Adipocyte (in vitro differentiated cells): ENCODE results near the gene MAPKAPK2.

Experiments
- DNase-seq: peaks from one replicate; pipeline ENCODE4 v3.0.0-alpha.2; 2015; ENCODE audit warnings: low read depth
- H3K27me3 ChIP-seq: replicated peaks from 2 replicates; pipeline ENCODE4 v1.7.0; 2013; ENCODE audit warnings: mild to moderate bottlenecking, low read length, moderate library complexity; ENCODE audit not compliant: control insufficient read depth, insufficient read depth
- H3K36me3 ChIP-seq: 2 replicates; pipeline ENCODE4 v1.7.0; 2013; ENCODE audit warnings: low read length, mild to moderate bottlenecking, moderate library complexity; ENCODE audit not compliant: control insufficient read depth, insufficient read depth, severe bottlenecking
- H3K4me1 ChIP-seq: 2 replicates; pipeline ENCODE4 v1.7.0; 2013; ENCODE audit warnings: mild to moderate bottlenecking, low read length, moderate library complexity; ENCODE audit not compliant: control insufficient read depth, insufficient read depth
- H3K4me3 ChIP-seq: 2 replicates; pipeline ENCODE4 v1.7.0; 2013; ENCODE audit warnings: mild to moderate bottlenecking, low read length, moderate library complexity
- H3K9ac ChIP-seq: 2 replicates; pipeline ENCODE4 v1.7.0; 2013; ENCODE audit warnings: mild to moderate bottlenecking, low read length, moderate library complexity
- H3K9me3 ChIP-seq: 2 replicates; pipeline ENCODE4 v1.7.0; 2013; ENCODE audit warnings: mild to moderate bottlenecking, low read length, moderate library complexity; ENCODE audit not compliant: control insufficient read depth

The MAPKAPK2 gene

DNA sequence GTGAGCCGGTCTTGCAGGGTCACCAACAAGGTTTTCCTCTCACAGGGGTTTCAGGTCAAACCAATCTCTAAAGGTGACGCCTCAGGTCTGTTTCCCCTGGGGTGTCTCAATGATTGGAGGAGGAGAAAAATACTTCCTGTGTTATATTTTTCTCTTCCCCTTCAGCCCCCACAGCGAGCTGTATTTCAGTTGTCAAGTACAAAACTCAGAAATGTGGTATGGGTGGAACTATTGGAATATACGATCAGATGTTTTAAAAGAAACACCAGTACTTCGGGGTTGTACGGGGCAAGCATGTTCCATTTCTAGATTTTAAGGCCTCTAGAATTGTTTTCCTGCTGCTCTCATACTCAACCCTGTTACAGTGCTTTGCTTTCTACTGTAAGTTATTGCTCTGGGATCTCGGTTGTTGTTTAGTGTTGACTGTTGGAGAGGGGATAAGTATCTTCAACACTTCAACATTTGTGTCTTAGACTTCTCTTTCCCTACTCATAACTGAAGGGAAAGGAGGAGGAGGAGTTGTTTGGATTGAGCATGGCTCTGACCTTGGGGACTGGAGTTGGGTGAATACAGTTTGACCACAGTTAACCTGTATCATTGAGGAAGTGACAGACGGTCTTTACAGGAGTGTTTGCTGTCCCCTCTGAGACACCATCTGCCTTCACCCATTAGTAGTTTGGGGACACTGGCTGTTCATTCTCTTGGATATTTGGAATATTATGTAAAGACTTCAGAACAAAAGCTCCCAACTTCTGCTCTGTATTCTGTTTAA lies 2.0 kb downstream of the MAPKAPK2 start:
- H3K4me3 ChIP-seq = peak overlapping the region; percentile 97
- DNase-seq = no peak
- H3K27me3 ChIP-seq = no peaks in the 10 kb centered on the region
- no peaks in the 10 kb centered on the region for H3K9me3 ChIP-seq
- H3K36me3 ChIP-seq = no peaks in the 10 kb centered on the region
- peak overlapping the region; percentile 97 for H3K9ac ChIP-seq
- peaks cover 50% of the 10 kb centered on the region for H3K4me1 ChIP-seq

DNA sequence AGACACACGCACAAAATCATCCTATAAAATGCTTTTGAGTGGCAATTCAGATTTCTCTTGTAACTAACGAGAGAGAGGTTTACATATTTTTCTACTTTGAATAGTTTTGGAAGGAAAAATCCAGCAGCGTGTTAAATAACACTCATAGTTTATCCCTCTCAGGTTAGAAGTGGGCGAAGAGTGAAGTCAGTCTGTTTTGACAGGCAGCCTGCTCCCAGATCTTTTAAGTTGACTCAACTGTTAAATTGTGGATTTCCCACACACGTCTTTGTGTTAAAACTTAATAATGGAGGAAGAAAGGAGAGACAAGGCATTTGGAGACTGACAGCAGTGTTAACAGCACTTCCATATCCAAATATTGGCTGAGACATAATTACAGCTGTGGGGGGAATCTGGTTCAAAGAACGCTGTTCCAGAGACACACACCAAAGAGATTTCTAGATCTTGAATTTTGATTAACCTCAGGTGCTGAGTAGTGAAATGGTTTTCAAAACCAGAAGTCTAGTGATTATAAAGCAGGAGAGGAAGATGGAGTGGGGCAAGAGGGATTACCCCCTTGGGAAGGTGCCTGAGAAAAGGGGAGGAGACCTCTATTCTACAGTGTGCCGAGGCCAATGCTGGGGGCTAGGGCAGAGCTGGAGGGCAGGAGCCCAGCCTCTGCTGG lies 2.7 kb downstream of the MAPKAPK2 start:
- H3K9me3 ChIP-seq = no peaks in the 10 kb centered on the region
- H3K9ac ChIP-seq = peak overlapping the region; percentile 97
- peaks cover 53% of the 10 kb centered on the region for H3K4me1 ChIP-seq
- H3K27me3 ChIP-seq = no peaks in the 10 kb centered on the region
- peak overlapping the region; percentile 97 for H3K4me3 ChIP-seq
- DNase-seq = no peak
- no peaks in the 10 kb centered on the region for H3K36me3 ChIP-seq

DNA sequence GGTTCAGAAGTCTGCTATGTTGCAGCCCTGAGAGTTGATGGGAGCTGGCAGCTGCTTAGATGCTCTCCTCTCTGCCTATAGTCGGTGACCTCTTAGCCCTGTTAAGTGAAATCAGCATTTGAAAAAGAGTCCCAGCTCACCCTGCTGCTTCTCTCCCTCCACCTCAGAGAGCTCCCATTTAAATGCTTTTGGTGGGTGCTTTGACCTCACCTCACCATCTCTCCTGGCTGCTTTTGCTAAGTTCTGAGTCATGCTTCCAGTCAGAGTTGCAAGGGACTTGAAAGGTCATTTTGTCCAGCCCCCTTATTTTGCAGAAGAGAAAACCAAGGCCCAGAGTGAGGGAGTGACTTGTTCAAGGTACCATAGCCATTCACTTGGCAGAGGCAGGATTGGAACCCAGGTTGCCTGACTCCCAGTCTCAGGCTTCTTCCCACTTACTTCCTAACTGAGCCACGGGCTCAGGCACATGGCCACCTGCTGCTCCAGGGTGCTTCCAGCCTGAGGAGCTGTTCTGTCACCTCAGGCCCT lies 3.3 kb downstream of the MAPKAPK2 start:
- Histone ChIP-seq H3K36me3 (no peaks in the 10 kb centered on the region), H3K27me3 (no peaks in the 10 kb centered on the region), H3K4me1 (peaks cover 58% of the 10 kb centered on the region), H3K9me3 (no peaks in the 10 kb centered on the region), H3K4me3 (peak overlapping the region; percentile 97), H3K9ac (peak overlapping the region; percentile 97)
- DNase-seq = peak; percentile 48

DNA sequence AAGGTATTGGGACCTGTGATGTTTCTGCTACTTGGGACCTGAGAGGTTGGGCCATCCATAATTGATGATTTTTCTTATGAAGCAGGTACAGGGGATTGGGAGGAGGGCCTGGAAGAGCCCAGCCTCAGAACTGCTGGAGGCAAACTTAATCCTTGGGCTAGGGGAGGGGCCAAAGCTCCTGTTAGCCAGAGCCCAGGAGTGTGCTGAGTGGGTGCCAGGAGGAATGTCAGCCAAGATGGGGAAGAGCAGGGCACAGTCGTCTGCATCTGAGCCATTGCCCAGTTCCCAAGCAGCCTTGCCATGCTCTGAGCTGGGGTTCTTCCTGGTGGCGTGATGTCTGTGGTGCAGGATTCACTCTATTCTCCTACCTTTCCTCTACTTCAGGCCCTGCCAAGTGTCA lies 5.8 kb downstream of the MAPKAPK2 start:
- Histone ChIP-seq H3K9me3 (no peaks in the 10 kb centered on the region), H3K4me3 (no peak overlapping the region), H3K27me3 (no peaks in the 10 kb centered on the region), H3K9ac (no peak overlapping the region), H3K36me3 (no peaks in the 10 kb centered on the region), H3K4me1 (peaks cover 80% of the 10 kb centered on the region)
- no peak for DNase-seq

DNA sequence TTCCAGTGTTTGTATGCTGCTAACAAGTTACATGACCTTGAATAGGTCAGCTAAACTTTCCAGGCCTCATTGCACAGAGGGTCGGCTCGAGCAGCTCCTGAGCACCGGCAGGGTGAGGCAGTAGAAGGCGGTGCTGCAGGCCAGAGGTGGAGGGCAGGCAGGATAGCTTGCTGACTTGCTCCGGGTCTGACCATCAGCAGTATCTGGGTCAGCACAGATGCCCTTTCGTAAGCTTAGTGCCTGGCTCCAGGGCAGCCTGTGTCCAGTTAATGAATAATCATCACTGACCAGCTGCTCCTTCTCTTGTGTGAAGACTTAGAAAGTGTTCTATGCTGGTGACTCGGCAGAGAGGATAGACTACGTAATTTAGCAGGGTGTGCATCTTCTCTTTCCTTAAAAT lies 6.9 kb downstream of the MAPKAPK2 start:
- H3K36me3 ChIP-seq = peaks cover 5% of the 10 kb centered on the region
- peaks cover 80% of the 10 kb centered on the region for H3K4me1 ChIP-seq
- H3K9me3 ChIP-seq = no peaks in the 10 kb centered on the region

DNA sequence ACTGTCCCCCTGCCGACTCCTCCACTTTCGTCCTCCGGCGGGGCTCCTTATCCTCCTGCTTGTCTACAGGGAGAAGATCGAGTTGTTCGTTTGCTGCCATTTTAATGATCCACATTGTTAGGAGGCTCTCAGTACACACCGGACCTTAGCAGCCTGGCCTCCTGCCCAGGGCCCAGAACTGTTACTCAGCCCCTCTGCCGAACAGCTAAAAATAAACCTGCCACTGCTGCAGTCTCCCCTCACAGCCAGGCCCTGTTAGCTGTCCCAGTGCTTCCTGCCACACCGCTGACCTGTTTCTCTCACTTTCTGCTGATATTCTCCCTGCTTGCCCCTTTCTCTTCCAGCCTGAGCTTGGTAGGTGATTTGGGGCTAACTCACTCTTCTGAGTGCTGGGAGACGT lies 8.3 kb downstream of the MAPKAPK2 start:
- peak overlapping the region; percentile 44 for H3K9ac ChIP-seq
- H3K27me3 ChIP-seq = no peaks in the 10 kb centered on the region
- peak; percentile 52 for DNase-seq
- H3K4me3 ChIP-seq = peak overlapping the region; percentile 53
- H3K4me1 ChIP-seq = peaks cover 81% of the 10 kb centered on the region
- H3K36me3 ChIP-seq = peaks cover 11% of the 10 kb centered on the region
- H3K9me3 ChIP-seq = no peaks in the 10 kb centered on the region

More for the DNA sequence above, 6.9 kb downstream of the MAPKAPK2 start:
- Histone ChIP-seq H3K9ac (no peak overlapping the region), H3K4me3 (no peak overlapping the region), H3K27me3 (no peaks in the 10 kb centered on the region)
- DNase-seq = no peak

DNA sequence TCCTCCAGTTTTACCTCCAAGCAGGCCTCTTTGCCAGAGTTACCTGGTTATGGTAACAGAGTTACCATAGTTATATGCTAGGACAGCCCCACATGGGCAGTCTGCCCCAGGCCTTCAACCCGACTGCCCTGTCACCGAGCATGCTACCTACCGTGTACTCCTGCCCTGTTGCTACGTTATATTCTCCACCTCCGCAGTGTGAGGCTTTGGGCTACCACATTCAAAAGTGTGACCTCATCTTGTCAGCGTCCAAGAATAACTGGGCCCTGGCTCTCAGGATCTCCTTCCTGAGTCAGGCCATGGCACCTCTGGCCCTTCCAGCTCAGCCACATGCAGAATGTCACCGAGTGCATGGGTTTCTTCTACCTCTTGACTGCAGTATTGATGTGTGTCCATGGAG lies 8.9 kb downstream of the MAPKAPK2 start:
- peaks cover 12% of the 10 kb centered on the region for H3K36me3 ChIP-seq
- no peaks in the 10 kb centered on the region for H3K27me3 ChIP-seq
- H3K4me1 ChIP-seq = peaks cover 75% of the 10 kb centered on the region
- no peaks in the 10 kb centered on the region for H3K9me3 ChIP-seq
- H3K9ac ChIP-seq = peak overlapping the region; percentile 44
- H3K4me3 ChIP-seq = peak overlapping the region; percentile 53
- DNase-seq = no peak

DNA sequence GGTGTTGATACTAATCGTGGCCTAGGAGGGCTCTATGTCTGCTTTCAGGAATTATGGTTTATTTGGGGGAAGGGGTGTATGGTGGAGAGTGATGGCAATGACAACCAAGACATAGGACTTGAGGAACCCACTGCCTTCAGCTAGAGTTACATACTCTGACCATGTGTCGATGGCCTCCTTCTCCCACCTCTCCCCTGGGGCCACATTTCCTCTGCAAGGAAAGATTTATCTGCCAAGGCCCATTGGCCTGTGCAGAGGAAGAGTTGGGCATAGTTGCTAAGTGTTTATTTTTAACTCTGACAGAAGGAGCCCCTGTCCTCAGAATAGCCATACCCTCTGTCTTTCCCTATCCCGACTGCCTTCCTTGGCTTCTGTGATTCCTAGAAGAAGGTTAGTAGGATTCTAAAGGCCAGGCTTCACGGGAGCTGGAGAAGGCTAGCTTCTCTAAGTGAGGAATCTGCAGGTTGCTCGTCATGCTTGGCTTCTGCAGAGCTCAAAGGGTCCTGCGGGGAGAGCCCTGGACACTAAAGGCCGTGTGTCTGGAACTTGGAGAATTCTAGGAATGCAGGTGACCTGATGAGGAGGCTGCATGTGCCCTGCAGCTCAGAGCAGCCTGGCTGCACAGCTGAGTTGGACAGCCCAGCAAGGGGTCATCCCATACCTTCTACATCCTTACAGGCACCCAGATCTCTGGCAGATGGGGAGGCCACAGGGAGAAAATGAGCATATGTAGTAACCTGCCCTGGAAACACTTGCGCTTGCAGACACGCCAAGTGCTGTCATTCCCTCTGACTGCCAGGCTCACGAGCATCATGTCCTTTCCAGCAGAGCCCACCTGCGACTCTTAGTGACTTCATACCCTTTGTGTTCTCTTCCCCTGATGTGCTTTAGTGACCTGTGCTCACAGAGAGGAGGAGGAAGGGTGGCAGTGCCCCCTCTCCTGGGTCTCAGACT lies 9.7 kb downstream of the MAPKAPK2 start:
- Histone ChIP-seq H3K27me3 (no peaks in the 10 kb centered on the region), H3K36me3 (peaks cover 12% of the 10 kb centered on the region), H3K9ac (no peak overlapping the region), H3K4me1 (peaks cover 75% of the 10 kb centered on the region), H3K4me3 (no peak overlapping the region), H3K9me3 (no peaks in the 10 kb centered on the region)
- no peak for DNase-seq

DNA sequence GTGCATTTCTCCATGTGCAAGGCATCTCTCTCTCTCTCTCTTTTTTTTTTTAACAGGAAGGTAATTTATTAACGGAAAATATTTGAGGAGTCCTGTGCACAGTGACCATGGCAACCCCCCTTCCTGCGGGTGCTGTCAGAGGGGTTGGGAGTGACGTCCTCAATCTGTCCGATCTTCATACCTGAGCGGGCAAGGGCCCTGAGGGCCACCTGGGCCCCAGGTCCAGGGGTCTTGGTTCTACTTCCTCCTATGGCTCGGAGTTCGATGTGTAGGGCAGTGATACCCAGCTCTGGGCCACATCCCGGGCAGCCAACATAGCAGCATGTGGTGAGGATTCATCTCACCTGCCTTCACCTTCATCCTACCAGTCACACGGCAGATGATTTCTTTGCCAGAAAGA lies 11.0 kb downstream of the MAPKAPK2 start:
- DNase-seq = no peak
- Histone ChIP-seq H3K4me1 (peaks cover 75% of the 10 kb centered on the region), H3K9me3 (no peaks in the 10 kb centered on the region), H3K36me3 (peaks cover 12% of the 10 kb centered on the region), H3K27me3 (no peaks in the 10 kb centered on the region), H3K4me3 (no peak overlapping the region), H3K9ac (no peak overlapping the region)

DNA sequence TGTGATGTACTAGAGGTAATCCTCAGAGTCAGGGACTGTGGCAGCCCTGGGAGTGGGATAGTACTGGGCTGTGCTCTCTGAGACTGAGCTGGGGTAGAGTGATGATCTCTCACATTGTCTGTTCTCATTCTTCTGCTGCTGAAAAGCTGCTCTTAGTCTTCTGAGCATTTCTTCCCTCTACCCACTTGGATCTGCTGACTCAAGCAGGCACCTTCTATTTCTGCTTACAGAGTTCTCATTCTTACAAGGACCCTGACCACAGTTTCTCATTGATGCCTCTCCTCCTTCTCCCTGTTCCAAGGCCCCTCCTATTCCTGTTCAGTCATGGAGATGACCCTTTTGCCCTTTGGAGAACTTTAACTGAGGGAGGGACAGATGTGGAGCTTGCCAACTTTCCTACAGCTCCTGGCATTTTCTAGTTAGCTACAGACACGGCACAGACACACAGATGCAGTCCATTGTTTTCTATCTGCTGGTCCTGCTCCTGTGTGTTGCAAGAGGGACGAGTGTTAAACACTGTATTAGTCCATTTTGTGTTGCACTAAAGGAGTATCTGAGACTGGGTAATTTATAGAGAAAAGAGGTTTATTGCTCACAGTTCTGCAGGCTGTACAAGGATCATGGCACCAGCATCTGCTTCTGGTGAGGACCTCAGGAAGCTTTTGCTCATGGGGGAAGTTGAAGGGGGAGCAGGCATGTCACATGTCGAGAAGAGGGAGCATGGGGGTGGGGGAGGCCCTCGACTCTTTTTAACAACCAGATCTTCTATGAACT lies 12.3 kb downstream of the MAPKAPK2 start:
- Histone ChIP-seq H3K27me3 (no peaks in the 10 kb centered on the region), H3K36me3 (peaks cover 12% of the 10 kb centered on the region)

More for the DNA sequence above, 12.3 kb downstream of the MAPKAPK2 start:
- peaks cover 71% of the 10 kb centered on the region for H3K4me1 ChIP-seq
- no peak overlapping the region for H3K9ac ChIP-seq
- no peak for DNase-seq
- no peak overlapping the region for H3K4me3 ChIP-seq
- no peaks in the 10 kb centered on the region for H3K9me3 ChIP-seq
